HEK293T (cell line): Measurements from ENCODE around the gene FAM120AOS.

Experiments used
- ELF4 ChIP-seq: fragments of 450-650 bp; IDR thresholded peaks from 2 replicates; pipeline ENCODE4 v1.6.1; 2017; ENCODE audit warnings: antibody characterized with exemption
- FOXA1 ChIP-seq: fragments of 450-650 bp; IDR thresholded peaks from 2 replicates; pipeline ENCODE4 v1.6.1; 2016; ENCODE audit warnings: mild to moderate bottlenecking
- FOXK2 ChIP-seq: fragments of 450-650 bp; IDR thresholded peaks from 2 replicates; pipeline ENCODE4 v1.6.1; 2016; ENCODE audit warnings: mild to moderate bottlenecking
- FOXM1 ChIP-seq: fragments of 450-650 bp; IDR thresholded peaks from 2 replicates; pipeline ENCODE4 v1.6.1; 2017; ENCODE audit warnings: mild to moderate bottlenecking, borderline replicate concordance
- HDGF ChIP-seq: fragments of 450-650 bp; IDR thresholded peaks from 2 replicates; pipeline ENCODE4 v1.6.1; 2017; ENCODE audit warnings: antibody characterized with exemption, borderline replicate concordance
- SUZ12 ChIP-seq: fragments of 450-650 bp; IDR thresholded peaks from 2 replicates; pipeline ENCODE4 v1.6.1; 2016; ENCODE audit warnings: mild to moderate bottlenecking
- TARDBP ChIP-seq: fragments of 450-650 bp; IDR thresholded peaks from 2 replicates; pipeline ENCODE4 v1.6.1; 2016
- ZNF384 ChIP-seq: fragments of 450-650 bp; IDR thresholded peaks from 2 replicates; pipeline ENCODE4 v1.6.1; 2016

GRCh38 chr9:93473411-93473810 is 20.0 kb upstream of the FAM120AOS start:
- TF ChIP-seq HDGF: no peak
- no peak for TF ChIP-seq FOXK2
- TF ChIP-seq ELF4: no peak
- no peak for TF ChIP-seq SUZ12
- TF ChIP-seq ZNF384: no peak
- no peak for TF ChIP-seq FOXA1
- no peak for TF ChIP-seq FOXM1
- TF ChIP-seq TARDBP: no peak
